Measurements from ENCODE around the gene DPF1. TPM values are rescaled to one million over a fixed set of nuclear protein-coding genes. Genes with fewer than 3 reads are reported as not detected.
A peak's percentile ranks its signal among the peaks of the same experiment; 100 is the strongest.
"Not testable (repeated sequence)": the region's sequence is repeated elsewhere in the genome, so short reads cannot be mapped to it uniquely, and the experiment has no call there.

The DPF1 gene
- total RNA-seq, 1 donor from 2014 or later, result 0.49 TPM

- no peak for TF ChIP-seq CTCF (IDR thresholded peaks at IDR 0.05; ENCODE audit: borderline replicate concordance)
- Histone ChIP-seq H3K9me3 (replicated peaks) (no peaks in the 10 kb centered on the region), H3K27me3 (ENCODE audit: low read depth) (peaks cover 11% of the 10 kb centered on the region), H3K27ac (replicated peaks) (no peak overlapping the region), H3K36me3 (no peaks in the 10 kb centered on the region), H3K4me1 (peaks cover 13% of the 10 kb centered on the region), H3K4me3 (no peak overlapping the region)
- intact Hi-C loops (cut with micrococcal nuclease), result no loop called here
- DNase-seq, result no peak
Observed at GRCh38 chr19:38262585-38263268, 38.7 kb upstream of the DPF1 start.

- H3K36me3 ChIP-seq; intact Hi-C loops (cut with micrococcal nuclease); H3K4me3 ChIP-seq; H3K27ac ChIP-seq (replicated peaks); DNase-seq; H3K9me3 ChIP-seq (replicated peaks): not testable (repeated sequence)
- H3K27me3 ChIP-seq (ENCODE audit: low read depth), result peaks cover 14% of the 10 kb centered on the region
- H3K4me1 ChIP-seq, result peaks cover 13% of the 10 kb centered on the region
Observed at GRCh38 chr19:38261942-38262341, 37.9 kb upstream of the DPF1 start.

GRCh38 chr19:38255383-38256014, 31.5 kb upstream of the DPF1 start:
- DNase-seq, result no peak
- intact Hi-C loops (cut with micrococcal nuclease), result no loop called here
- Histone ChIP-seq H3K36me3 (no peaks in the 10 kb centered on the region), H3K9me3 (replicated peaks) (no peaks in the 10 kb centered on the region), H3K4me1 (peaks cover 56% of the 10 kb centered on the region), H3K4me3 (peak overlapping the region; percentile 82), H3K27me3 (ENCODE audit: low read depth) (peaks cover 14% of the 10 kb centered on the region), H3K27ac (replicated peaks) (peak overlapping the region; percentile 95)
- no peak for TF ChIP-seq CTCF (IDR thresholded peaks at IDR 0.05; ENCODE audit: borderline replicate concordance)

GRCh38 chr19:38253788-38254187, 29.8 kb upstream of the DPF1 start:
- peaks cover 73% of the 10 kb centered on the region for H3K4me1 ChIP-seq
- H3K4me3 ChIP-seq, result peak overlapping the region; percentile 82
- no peak for DNase-seq
- H3K9me3 ChIP-seq (replicated peaks), result no peaks in the 10 kb centered on the region
- H3K36me3 ChIP-seq, result no peaks in the 10 kb centered on the region
- H3K27me3 ChIP-seq (ENCODE audit: low read depth), result peaks cover 14% of the 10 kb centered on the region
- H3K27ac ChIP-seq (replicated peaks), result peak overlapping the region; percentile 95
- TF ChIP-seq CTCF (IDR thresholded peaks at IDR 0.05; ENCODE audit: borderline replicate concordance), result no peak
- intact Hi-C loops (cut with micrococcal nuclease), result no loop called here

- Histone ChIP-seq H3K27me3 (ENCODE audit: low read depth) (peaks cover 14% of the 10 kb centered on the region), H3K36me3 (no peaks in the 10 kb centered on the region), H3K9me3 (replicated peaks) (no peaks in the 10 kb centered on the region), H3K4me1 (peaks cover 79% of the 10 kb centered on the region), H3K27ac (replicated peaks) (peak overlapping the region; percentile 95), H3K4me3 (peak overlapping the region; percentile 82)
- intact Hi-C loops (cut with micrococcal nuclease), result no loop called here
- peak; percentile 53 for DNase-seq
- TF ChIP-seq CTCF (IDR thresholded peaks at IDR 0.05; ENCODE audit: borderline replicate concordance), result no peak
Observed at GRCh38 chr19:38252941-38253691, 29.1 kb upstream of the DPF1 start.
